GF-D8 (cell line): Measurements from ENCODE around the gene INTS2.
"Not testable (repeated sequence)": the region's sequence is repeated elsewhere in the genome, so short reads cannot be mapped to it uniquely, and the experiment has no call there.

Source experiments
- DNase-seq: peaks from one replicate; lab custom pipeline; 2025; lab: John Stamatoyannopoulos, UW

Gene INTS2, protein sequence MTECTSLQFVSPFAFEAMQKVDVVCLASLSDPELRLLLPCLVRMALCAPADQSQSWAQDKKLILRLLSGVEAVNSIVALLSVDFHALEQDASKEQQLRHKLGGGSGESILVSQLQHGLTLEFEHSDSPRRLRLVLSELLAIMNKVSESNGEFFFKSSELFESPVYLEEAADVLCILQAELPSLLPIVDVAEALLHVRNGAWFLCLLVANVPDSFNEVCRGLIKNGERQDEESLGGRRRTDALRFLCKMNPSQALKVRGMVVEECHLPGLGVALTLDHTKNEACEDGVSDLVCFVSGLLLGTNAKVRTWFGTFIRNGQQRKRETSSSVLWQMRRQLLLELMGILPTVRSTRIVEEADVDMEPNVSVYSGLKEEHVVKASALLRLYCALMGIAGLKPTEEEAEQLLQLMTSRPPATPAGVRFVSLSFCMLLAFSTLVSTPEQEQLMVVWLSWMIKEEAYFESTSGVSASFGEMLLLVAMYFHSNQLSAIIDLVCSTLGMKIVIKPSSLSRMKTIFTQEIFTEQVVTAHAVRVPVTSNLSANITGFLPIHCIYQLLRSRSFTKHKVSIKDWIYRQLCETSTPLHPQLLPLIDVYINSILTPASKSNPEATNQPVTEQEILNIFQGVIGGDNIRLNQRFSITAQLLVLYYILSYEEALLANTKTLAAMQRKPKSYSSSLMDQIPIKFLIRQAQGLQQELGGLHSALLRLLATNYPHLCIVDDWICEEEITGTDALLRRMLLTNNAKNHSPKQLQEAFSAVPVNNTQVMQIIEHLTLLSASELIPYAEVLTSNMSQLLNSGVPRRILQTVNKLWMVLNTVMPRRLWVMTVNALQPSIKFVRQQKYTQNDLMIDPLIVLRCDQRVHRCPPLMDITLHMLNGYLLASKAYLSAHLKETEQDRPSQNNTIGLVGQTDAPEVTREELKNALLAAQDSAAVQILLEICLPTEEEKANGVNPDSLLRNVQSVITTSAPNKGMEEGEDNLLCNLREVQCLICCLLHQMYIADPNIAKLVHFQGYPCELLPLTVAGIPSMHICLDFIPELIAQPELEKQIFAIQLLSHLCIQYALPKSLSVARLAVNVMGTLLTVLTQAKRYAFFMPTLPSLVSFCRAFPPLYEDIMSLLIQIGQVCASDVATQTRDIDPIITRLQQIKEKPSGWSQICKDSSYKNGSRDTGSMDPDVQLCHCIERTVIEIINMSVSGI

DNA sequence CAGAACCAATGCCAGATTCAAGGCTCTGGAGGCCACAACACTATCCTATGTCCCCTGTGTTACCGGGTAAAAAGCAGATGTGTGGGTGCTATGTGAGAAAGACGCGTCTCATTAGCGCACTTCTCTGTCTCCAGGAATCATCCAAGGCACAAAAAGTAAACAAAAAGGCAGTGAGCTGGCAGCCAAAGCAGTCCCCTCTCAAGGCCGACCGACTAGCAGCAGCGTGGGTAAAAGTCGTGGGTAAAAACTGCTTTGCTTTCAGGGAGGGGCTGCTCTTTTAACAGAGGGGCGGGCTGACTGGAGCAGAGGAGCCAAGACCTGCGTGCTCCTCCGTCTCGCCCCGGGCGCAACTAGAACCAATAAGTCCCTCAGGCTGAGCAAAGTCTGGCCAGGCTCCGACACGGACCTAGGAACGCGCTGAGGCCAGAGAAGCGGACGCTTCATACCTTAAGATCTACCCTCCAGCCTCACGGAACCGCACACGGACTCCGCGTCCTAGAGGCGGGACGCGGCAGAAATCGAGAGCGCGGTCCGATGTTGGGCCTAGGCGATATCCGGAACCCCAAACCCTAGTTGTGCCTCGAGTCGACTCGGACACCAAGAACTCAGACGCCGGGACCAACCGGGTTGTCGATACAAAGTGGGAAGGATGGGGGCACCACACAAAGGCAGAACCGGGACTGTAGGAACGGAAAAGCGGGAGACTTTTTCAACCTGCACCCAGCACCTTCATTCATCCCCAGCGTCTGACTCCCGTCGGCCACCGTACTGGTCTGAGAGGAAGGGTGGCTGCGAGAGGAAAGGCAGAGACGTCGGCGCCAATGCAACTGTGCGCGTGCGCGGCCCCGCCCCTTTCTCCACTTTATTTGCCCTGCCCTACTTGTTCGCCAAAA, at the start of gene INTS2:
TSS of gene INTS2 (minus strand) at position 775 of the 893 bp plus-strand sequence. CDS start 1,338 bp downstream, outside the sequence.
- DNase-seq = peak; percentile 79

DNA sequence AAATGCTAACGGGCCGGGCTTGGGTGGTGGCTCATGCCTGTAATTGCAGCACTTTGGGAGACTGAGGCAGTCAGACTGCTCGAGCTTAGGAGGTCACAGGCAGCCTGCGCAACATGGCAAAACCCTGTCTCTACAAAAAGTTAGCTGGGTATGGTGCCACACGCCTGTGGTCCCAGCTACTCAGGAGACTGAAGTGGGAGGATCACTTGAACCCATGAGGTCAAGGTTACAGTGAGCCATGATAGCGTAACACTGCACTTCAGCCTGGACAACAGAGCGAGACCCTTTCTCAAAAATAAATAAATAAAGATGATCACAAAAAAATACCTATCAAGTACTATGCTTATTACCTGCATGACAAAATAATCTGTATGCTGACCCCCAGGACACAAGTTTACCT, 46.3 kb upstream of the INTS2 start:
- DNase-seq = no peak

DNA sequence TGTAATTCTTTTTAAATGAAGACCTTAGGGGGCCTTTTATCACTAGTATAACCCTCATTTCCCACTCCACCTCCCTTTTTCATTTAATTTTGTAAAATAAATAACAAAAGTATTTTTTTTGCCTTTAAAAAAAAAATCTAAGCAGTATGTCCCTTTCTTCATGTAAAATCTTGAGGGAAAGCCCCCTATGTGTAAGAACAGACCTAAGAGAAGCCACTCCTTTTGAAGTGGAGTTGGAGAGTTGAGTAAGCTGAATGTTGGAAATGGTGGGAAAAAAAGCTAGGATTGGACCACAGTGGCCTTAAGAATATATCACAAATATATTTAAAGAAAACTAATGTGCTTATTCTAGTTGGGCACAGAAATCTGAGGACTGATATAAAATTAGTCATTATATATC, 44.5 kb upstream of the INTS2 start:
- DNase-seq = no peak

DNA sequence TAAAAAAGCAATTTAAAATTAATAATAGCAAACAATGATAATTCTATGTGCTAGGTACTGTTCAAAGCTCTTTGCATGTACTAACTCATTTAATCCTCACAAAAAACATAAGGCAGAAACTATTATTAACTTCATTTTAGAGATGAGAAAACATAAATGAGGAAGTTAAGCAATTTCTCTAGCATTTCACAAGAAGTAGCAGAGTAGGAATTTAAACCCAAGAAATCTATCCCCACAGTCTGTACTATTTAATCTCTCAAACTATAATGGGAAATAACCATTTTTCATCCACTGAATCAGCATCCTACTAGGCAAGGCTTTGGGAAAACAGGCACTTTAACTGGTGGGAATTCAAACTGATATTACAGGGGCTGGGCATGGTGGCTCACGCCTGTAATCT, 42.2 kb upstream of the INTS2 start:
- DNase-seq = peak; percentile 59

DNA sequence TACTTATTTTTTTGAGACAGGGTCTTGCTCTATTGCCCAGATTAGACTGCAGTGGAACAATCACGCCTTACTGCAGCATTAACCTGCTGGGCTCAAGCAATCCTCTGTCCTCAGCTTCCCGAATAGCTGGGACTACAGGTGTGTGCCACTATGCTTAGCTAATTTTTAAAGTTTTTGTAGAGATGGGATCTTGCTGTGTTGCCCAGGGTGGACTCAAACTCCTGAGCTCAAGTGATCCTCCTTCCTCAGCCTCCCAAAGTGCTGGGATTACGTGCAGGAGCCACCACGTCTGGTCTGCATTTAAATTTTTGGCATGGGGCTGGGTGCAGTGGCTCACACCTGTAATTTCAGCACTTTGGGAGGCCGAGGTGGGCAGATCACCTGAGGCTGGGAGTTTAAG, 41.0 kb upstream of the INTS2 start:
- no peak for DNase-seq

DNA sequence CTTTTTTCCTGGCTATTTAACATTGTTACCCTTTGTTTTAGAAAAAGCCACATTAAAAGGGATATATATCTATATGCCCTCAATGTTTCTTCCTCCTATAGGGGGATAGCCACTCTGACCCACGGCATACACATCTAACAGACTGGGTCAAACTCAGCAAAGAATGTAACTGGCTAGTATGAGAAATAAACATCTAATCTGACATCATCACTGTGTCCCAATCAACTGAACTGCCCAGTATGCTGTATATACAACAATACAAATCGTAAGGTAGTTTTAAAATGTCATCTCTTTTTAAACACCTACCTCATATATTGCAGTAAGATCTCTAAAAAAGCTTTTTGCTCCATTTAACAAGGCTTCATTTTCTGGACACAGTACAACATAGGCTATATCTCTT, 39.9 kb upstream of the INTS2 start:
- DNase-seq = no peak

DNA sequence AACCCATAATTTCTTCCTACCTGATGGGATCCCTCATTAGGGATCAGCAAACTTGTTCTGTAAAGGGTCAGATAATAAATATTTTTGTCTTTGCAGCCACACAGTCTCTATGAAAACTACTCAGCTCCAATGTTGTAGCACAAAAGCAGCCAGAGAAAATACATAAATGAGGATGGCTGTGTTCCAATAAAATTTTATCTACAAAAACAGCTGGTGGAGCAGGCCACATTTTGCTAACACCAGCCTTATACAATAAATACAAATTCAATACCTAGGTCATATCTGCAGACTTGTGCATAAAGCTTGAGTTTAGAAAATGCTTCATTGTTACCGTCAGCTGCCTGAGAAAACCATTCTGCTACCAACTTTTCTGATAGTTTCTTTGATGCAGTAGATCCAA, 38.4 kb upstream of the INTS2 start:
- DNase-seq = no peak

DNA sequence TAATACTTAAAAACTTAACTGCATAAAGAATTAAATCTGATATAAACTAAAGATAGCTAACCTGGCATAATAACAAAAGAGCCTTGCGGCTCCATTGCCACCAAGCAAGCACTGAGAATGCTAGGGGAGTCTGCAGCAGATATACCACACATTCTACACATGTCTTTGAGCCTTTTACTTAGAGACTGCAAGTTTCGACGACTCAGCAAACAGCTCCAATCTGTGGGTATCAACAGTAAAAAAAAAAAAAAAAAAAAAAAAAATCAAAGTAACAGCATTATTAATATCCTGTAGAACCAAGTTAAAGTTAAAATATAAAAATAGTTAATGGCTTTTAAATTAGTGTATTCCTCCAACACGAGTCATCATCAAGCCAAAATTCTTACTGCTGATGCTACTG, 27.8 kb upstream of the INTS2 start:
- no peak for DNase-seq

DNA sequence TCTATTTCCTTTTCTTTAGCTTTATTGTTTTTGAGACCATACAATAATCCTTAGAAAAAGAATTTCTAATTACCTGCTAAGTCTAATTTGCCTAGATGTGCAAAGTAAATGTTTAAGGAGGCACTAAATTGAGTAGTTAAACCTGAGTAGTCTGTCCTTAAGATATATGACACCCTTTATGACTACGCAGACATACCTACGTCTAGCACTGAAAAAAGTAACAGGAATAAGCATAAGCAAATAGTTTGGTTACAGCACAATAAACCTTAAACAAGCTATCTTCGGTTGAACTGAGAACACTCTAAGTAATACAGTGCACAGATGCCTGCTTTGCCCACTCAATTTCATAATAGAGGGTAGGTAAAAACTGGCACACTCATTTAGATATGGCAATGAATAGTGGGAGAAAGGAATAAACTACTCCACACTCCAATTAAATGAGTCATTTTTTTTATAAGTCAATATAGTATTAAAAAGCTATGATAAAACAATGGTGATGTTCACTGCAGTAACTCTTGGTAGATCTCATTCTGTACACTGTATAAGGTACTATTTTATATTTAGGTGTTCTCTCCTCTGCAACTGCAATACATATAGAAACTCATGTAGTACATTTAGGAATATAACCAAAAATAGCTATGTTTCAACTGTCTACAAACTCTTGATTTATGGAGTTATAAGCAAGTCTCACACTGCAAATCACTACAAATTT, 19.7 kb upstream of the INTS2 start:
- DNase-seq = no peak

DNA sequence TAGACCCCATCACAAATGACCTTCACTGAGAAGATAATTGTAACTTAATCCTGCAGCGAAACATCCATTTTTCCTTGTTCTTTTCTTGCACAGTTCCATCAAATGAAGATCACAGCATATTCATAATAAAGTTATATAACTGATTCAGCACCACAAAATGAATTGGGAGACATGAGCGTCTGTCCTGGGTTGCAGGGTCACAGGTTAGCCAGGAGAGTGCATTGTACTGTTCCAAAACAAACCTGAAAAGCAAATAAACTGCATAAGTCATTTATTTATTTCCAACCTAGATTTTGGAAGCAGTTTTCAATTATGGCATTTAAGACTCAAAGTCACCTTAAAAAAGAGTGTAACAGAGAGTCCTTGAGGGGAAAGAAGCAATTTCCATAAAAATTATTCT, 18.6 kb upstream of the INTS2 start:
- DNase-seq = no peak

DNA sequence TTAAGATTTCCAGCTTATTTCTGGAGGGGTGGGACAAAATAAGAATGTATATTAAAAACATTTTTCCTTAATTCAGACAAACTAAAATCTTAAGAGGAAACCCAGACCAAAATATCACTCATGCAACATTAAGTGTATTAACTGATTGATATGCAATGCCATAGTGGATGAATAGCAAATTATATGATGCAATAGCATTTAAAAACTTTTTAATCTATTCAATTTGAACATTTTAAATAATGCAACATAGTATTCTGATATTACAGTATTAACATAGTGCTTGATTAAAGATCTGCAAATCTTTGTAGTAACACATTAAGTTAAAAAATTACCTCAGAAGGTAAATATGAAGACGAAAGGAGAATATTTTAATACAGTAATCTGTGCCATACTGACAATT, 15.3 kb upstream of the INTS2 start:
- DNase-seq = no peak

DNA sequence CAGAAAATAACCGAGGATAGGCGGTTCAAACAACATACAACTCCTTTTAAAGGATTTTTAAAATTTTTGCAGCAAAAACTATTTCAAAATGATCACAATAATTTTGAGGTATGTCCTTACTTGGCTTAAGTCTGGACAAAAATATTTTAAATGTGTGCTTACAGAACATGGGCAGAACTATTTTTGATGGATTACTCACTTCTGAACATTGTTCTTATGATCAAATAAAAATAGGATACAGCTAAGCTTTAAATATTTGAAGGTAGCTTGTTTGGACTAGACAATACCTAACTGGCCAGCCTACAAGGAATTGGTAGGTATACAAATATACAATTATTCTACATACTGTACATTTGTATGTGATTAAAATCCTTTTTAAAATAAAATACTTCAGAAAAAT, 14.3 kb upstream of the INTS2 start:
- no peak for DNase-seq

DNA sequence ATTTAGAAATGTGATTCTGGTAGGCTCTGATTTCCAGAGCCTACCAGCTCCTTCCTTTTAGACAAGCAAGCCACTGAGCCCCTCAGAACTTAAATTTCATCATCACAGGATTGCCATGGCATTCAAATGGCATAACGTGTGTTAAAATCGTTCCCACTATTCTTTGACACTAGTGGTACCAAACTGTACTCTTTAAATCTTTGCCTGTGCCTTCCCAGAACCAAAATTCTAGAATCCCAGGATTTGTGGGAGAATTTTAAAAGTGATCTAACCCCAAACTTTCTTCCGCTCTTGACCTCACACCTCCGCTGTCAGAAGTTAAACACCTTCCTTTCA, 287 bp upstream of the INTS2 start:
- no peak for DNase-seq

DNA sequence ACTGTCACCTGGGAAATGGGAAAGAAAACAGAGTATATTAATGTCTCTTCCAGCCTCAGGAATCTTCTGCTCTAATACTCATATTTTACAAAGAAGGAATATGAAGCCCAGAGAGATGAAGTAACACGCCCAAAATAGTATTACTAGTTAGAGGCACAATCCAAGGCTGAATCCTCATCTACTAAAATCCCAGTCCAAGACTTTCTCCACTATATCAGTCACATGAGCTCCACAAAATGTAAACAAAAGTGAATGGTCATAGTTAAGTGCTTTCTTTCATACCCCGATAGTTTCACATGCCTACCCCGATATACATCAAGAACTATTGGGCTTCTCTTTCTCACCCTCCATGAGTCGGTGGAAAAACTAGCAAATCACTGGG, 965 bp downstream of the INTS2 start:
- no peak for DNase-seq

DNA sequence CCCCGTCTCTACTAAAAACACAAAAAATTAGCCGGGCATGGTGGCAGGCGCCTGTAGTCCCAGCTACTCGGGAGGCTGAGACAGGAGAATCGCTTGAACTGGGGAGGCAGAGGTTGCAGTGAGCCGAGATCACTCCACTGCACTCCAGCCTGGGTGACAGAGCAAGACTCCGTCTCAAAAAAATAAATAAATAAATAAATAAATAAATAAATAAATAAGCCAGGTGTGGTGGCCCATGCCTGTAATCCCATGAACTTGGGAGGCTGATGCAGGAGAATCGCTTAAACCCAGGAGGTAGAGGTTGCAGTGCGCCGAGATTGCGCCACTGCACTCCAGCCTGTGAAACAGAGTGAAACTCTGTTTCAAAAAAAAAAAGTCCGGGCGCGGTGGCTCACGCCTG, 12.6 kb downstream of the INTS2 start:
- DNase-seq = not testable (repeated sequence)

DNA sequence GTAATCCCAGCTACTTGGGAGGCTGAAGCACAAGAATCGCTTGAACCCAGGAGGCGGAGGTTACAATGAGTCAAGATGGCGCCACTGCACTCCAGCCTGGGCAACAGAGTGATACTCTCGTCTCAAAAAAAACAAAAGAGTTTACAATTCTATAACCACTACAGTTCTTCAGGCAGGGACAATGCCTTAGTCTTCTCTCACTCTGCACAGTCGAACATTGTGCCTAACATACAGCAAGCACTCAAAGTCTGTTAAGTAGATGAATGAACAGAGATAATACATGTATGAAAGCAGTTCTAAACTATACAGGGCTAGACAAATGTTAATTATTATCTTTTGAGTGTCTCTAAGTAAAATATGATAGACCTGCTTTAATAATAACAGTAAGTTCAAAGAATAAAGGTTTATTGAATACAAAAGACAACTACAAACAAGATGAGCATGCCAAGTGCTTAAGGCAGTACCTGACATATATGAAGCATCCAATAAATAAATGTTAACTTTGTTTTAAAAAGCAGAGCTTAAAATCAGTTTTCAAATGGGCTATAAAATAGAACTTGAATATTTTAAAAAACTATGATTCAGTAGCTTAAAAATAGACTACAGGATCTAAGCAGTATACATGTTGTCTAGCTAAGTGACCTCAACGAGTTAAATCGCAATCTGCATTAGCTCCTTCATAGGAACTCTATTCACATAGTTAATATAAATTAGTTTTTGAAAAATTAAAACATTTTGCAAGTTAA, 19.3 kb downstream of the INTS2 start:
- no peak for DNase-seq

DNA sequence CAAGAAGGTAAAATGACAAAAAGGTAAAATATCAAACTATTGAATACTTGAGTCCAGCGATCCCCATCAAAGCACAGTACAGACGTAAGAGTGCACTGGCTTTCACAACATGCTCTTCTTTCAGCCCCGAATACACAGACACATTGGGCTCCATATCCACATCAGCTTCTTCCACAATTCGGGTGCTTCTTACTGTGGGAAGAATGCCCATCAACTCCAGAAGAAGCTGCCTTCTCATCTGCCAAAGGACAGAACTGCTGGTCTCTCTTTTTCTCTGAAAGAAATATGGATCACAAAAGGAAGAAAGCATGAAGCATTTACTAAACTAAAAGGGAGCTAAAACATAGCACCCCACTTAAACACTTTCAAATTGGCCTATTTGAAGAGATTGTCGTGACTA, 20.4 kb downstream of the INTS2 start:
- no peak for DNase-seq

DNA sequence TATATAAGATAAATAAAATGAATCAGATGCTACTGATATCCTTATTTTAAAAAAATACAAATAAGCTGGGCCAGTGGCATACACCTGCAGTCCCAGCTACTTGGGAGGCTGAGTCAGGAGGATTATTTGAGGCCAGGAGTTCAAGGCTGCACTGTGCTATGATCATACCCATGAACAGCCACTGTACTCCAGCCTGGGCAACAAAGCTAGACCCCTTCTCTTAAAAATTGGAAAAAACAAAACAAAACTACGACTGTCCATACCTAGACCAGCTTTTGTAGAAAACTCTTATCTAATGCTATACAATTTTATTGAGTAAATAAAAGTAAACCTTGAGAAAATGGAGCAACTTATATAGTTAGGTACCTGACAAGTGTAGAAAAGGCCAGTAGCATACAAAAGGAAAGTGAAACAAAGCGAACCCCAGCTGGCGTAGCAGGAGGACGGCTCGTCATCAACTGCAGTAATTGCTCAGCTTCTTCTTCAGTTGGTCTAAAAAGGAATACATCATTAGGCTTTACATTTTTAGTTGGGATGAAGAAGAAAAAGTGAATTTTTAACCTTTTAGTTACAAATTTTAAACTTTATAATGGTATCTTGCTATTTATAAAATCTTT, 23.6 kb downstream of the INTS2 start:
- DNase-seq = no peak

DNA sequence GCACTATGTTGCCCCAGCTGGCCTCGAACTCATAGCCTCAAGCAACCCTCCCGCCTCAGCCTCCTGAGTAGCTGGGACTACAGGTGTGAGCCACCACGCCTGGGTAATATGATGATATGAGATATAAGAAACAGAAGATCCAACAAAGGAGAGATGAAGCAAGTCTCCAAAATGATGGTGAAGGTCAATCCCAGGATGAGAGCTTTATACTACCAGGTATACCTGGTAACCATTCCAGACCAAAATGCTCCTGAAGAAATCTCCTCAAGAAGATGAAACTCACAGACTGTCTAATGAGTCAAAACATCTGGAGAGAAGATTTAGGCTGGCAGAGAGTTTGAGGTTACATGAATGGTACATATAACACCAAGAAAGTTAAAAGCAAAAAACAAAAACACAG, 24.5 kb downstream of the INTS2 start:
- no peak for DNase-seq
